Subcutaneous abdominal adipose tissue (tissue), 5 donors: ENCODE data around the gene CA4.

Experiments
- H3K27ac ChIP-seq: one replicate; pipeline ENCODE4 v1.7.0; 2013; ENCODE audit warnings: low read depth, mild to moderate bottlenecking, inconsistent platforms, low read length, moderate library complexity
- H3K27me3 ChIP-seq, 5 donors: one replicate each; pipeline ENCODE4 v1.7.0; 2013; ENCODE audit warnings: low read length in 5 of 5, inconsistent platforms in 1 of 5; ENCODE audit not compliant: control insufficient read depth in 5 of 5, insufficient read depth in 4 of 5
- H3K36me3 ChIP-seq, 5 donors: one replicate each; pipeline ENCODE4 v1.7.0; 2013; ENCODE audit warnings: low read length in 5 of 5; ENCODE audit not compliant: control insufficient read depth in 5 of 5, insufficient read depth in 5 of 5
- H3K4me1 ChIP-seq, 5 donors: one replicate each; pipeline ENCODE4 v1.7.0; 2013; ENCODE audit warnings: low read length in 5 of 5, mild to moderate bottlenecking in 3 of 5, moderate library complexity in 1 of 5; ENCODE audit not compliant: control insufficient read depth in 5 of 5, insufficient read depth in 5 of 5
- H3K4me3 ChIP-seq, 5 donors: one replicate each; pipeline ENCODE4 v1.7.0; 2013; ENCODE audit warnings: low read length in 5 of 5, low read depth in 1 of 5
- H3K9ac ChIP-seq, 5 donors: one replicate each; pipeline ENCODE4 v1.7.0; 2013; ENCODE audit warnings: low read length in 5 of 5, mild to moderate bottlenecking in 4 of 5, moderate library complexity in 3 of 5
- H3K9me3 ChIP-seq, 5 donors: one replicate each; pipeline ENCODE4 v1.7.0; 2013; ENCODE audit warnings: low read length in 5 of 5; ENCODE audit not compliant: control insufficient read depth in 5 of 5
- donor health status: healthy.
- donor health status: healthy.
- donor health status: healthy.
- donor health status: healthy.
- donor health status: healthy.

Gene CA4

DNA sequence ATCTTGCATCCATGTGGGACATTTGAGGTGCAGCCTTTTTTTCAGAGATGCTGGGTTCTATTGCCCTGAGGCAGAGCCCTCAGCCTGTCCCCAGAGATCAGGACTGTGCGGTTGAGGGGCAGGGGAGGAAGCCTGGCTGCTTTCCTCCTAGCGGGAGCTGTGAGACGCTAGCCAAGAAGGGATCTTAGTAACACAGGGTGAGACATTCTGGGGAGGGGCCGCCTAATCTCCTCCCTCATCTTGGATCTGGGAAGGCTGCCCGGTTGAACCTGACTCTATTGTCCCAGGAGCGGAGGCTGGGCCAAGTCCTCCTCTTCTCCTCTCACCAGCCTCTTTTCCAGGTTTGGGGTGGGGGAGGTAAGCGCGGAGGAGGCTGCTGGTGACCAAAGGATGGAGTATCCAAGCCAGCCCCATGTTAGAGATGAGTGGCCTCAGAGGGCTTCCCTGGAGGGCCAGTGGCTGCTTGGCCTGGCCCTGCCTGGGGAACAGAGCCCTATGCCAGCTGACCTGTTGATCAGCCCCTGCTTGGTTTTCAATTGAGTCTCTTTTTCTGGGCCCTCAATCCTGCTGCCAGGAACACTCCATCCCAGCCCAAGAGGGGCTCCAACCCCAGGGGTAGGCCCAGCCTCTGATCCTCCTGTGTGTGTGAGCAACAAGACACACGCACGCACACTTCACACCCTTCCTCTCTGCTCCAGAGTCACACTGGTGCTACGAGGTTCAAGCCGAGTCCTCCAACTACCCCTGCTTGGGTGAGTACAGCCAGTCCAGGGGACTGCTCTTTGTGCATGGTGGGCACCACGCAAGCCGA is 5.0 kb downstream of the CA4 start:
- Histone ChIP-seq H3K27ac (peak overlapping the region; percentile 48), H3K4me3 (peak overlapping the region in 1 of 5 donors; percentile 15), H3K27me3 (peaks cover 14 to 37% (median 28%) of the 10 kb centered on the region in 5 donors), H3K36me3 (peaks cover 0 to 25% (median 4%) of the 10 kb centered on the region in 5 donors), H3K9ac (no peak overlapping the region), H3K9me3 (no peaks in the 10 kb centered on the region), H3K4me1 (peaks cover 4 to 83% (median 32%) of the 10 kb centered on the region in 5 donors)

DNA sequence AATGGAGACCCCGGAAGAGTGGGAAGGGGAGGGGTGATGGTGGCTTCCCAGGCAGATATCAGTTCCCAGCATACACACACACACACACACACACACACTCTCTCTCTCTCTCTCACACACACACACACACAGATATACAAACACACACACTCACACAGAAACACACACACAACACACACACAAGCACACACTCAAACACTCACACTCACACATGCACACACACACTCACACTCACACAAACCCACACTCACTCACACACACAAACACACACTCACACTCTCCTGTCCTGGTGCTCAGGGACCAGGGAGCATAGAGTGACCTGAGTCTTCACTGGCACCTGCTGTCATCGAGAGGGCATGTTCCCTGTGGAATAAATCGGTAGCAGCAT is 5.6 kb downstream of the CA4 start:
- peak overlapping the region in 1 of 5 donors; percentile 3 for H3K4me3 ChIP-seq
- peaks cover 12 to 33% (median 25%) of the 10 kb centered on the region in 5 donors for H3K27me3 ChIP-seq
- H3K36me3 ChIP-seq, result peaks cover 0 to 25% (median 4%) of the 10 kb centered on the region in 5 donors
- no peak overlapping the region for H3K9ac ChIP-seq
- H3K27ac ChIP-seq, result peak overlapping the region; percentile 48
- H3K4me1 ChIP-seq, result peaks cover 4 to 86% (median 31%) of the 10 kb centered on the region in 5 donors
- no peaks in the 10 kb centered on the region for H3K9me3 ChIP-seq

DNA sequence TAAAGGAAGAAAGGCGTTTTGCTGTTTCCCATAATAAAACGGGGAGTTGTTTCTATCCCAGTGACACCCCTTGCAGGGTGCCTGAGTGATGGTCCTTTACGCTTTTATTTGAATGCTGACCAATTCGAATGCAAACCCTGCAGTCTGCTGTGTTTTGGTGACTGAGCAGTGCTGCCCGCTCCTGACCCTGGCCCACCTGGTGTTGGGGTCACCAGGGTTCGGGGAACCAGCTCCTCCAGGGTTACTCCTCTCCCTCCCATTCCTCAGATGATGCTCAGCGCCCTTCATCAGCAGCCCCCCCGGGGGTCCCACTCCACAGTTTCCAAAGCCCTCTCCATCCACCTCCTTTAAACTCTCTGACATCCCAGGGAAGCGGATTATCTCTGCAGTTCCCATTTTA is 6.0 kb downstream of the CA4 start:
- peak overlapping the region; percentile 48 for H3K27ac ChIP-seq
- H3K27me3 ChIP-seq, result peaks cover 12 to 32% (median 25%) of the 10 kb centered on the region in 5 donors
- no peaks in the 10 kb centered on the region for H3K9me3 ChIP-seq
- peaks cover 4 to 88% (median 32%) of the 10 kb centered on the region in 5 donors for H3K4me1 ChIP-seq
- no peak overlapping the region for H3K9ac ChIP-seq
- H3K4me3 ChIP-seq, result peak overlapping the region in 1 of 5 donors; percentile 3
- H3K36me3 ChIP-seq, result peaks cover 0 to 25% (median 4%) of the 10 kb centered on the region in 5 donors

DNA sequence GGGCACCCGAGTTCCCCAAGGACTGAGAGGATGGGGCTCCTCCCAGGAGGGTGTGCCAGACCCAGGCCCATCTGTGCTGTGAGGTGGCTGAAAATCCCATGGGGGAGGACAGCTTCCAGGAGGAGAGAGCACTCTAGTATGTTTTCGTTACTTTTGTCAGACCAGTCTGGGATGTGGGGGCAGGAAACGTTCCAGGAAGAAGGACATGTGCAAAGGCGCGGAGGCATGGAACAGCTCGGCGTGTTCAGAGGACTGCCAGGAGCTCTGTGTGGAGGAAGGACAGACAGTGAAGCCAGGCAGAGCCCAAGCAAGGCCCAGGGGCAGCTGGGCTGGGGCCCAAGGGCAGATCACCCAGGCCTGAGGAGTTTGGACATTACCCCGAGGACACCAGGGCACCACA is 7.0 kb downstream of the CA4 start:
- H3K27me3 ChIP-seq, result peaks cover 7 to 29% (median 19%) of the 10 kb centered on the region in 5 donors
- H3K4me1 ChIP-seq, result peaks cover 4 to 88% (median 40%) of the 10 kb centered on the region in 5 donors
- peak overlapping the region in 1 of 5 donors; percentile 4 for H3K9ac ChIP-seq
- H3K36me3 ChIP-seq, result peaks cover 0 to 25% (median 4%) of the 10 kb centered on the region in 5 donors
- no peak overlapping the region for H3K4me3 ChIP-seq
- H3K27ac ChIP-seq, result no peak overlapping the region
- no peaks in the 10 kb centered on the region for H3K9me3 ChIP-seq

DNA sequence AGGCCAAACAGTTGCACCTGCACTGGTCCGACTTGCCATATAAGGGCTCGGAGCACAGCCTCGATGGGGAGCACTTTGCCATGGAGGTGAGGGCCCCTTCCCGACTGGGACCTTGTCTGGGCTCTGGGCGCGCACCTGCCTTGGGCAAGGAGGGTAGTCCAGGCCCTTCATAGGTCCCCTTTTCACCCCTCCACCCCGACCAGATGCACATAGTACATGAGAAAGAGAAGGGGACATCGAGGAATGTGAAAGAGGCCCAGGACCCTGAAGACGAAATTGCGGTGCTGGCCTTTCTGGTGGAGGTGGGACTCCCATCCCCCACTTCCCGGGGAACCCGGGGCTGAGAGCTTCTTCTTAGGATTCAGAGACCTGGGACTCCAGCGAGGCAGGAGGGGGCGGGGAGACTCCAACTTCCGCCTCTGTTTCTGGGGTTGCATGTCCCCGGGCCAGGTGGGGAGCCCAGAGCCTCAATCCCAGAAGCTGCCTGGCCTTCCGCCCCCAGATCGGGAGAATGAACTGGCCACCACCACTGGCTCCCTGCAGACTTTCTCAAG is 7.8 kb downstream of the CA4 start:
- no peak overlapping the region for H3K27ac ChIP-seq
- H3K9ac ChIP-seq, result no peak overlapping the region
- H3K27me3 ChIP-seq, result peaks cover 3 to 23% (median 17%) of the 10 kb centered on the region in 5 donors
- peaks cover 5 to 88% (median 49%) of the 10 kb centered on the region in 5 donors for H3K4me1 ChIP-seq
- H3K4me3 ChIP-seq, result no peak overlapping the region
- no peaks in the 10 kb centered on the region for H3K9me3 ChIP-seq
- H3K36me3 ChIP-seq, result peaks cover 0 to 25% (median 4%) of the 10 kb centered on the region in 5 donors

DNA sequence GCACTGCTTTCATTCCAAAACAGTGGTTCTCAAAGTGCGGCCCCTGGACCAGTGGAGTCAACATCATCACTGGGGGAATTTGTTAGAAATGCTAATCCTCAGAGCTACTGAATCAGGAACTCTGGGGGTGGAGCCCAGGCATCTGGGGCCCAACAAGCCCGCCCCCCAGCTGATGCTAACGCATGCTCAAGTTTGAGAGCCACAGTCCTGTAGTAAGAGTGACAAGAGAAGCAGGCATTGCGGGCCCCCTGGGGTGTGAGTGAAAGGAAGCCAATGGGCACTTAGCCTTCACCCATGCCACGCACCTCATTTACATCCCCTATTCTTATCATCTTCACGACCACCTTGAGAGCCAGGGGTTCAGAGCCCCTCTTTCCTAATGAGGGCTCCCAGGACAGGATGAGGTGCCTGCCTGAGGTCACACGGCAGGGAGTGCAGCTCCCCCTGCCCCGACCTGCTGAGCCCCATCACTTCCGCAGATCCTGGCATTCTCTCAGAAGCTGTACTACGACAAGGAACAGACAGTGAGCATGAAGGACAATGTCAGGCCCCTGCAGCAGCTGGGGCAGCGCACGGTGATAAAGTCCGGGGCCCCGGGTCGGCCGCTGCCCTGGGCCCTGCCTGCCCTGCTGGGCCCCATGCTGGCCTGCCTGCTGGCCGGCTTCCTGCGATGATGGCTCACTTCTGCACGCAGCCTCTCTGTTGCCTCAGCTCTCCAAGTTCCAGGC is 9.1 kb downstream of the CA4 start:
- H3K4me3 ChIP-seq, result no peak overlapping the region
- no peak overlapping the region for H3K9ac ChIP-seq
- H3K4me1 ChIP-seq, result peaks cover 4 to 89% (median 49%) of the 10 kb centered on the region in 5 donors
- H3K9me3 ChIP-seq, result no peaks in the 10 kb centered on the region
- H3K36me3 ChIP-seq, result peaks cover 0 to 25% (median 4%) of the 10 kb centered on the region in 5 donors
- H3K27ac ChIP-seq, result no peak overlapping the region
- peaks cover 3 to 18% (median 17%) of the 10 kb centered on the region in 5 donors for H3K27me3 ChIP-seq

DNA sequence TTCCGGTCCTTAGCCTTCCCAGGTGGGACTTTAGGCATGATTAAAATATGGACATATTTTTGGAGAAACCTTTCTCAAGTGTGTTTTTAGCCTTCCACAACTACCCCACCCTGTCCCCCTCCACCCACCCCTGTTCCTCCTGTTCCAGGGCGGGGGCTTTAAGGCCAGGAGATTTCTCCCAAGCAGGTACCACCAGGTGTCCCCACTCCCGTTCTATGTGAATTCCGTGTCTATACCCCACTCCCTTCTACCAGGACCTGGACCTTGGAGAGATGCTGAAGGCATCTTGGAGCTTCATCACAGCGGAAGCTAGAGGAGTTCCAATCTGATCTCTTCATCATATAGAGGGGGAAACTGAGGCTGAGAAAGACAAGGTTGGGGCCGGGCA is 9.7 kb downstream of the CA4 start:
- no peaks in the 10 kb centered on the region for H3K9me3 ChIP-seq
- peaks cover 3 to 18% (median 17%) of the 10 kb centered on the region in 5 donors for H3K27me3 ChIP-seq
- peaks cover 4 to 89% (median 45%) of the 10 kb centered on the region in 5 donors for H3K4me1 ChIP-seq
- H3K9ac ChIP-seq, result no peak overlapping the region
- H3K27ac ChIP-seq, result no peak overlapping the region
- no peak overlapping the region for H3K4me3 ChIP-seq
- H3K36me3 ChIP-seq, result peaks cover 0 to 25% (median 4%) of the 10 kb centered on the region in 5 donors

DNA sequence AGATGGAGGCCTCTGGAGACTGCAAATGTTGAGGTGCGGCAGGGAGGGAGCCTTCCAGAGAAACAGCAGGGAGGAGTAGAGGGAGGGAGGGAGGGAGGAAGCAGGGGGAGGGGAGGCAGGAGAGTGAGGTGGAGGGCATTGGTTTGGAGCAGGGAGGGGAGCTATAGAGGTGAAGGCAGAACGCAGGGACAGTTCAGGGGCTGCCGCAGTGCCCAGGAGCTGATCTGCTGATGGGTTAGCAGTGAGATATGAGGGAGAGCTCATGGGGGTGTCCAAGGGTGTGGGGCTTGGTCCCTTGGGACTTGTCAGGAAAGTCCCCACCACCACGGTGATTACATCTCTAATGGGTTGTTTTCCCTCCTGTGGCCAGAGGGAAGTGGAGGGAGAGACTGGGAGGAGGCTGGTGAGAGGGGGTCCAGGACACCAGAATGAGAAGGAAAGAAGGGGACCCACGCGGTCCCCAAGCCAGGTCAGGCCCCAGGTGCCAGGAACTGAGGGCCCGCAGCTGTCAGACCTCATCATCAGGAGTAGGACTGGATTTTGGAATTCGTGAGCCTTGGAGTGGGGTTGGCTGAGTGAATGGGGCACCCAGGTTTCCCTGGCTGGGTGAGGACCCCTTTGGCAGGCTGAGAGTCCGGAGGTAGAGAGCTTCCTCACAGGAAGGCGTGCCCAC is 11.2 kb downstream of the CA4 start:
- no peaks in the 10 kb centered on the region for H3K9me3 ChIP-seq
- H3K4me1 ChIP-seq, result peaks cover 3 to 84% (median 37%) of the 10 kb centered on the region in 5 donors
- peaks cover 0 to 25% (median 4%) of the 10 kb centered on the region in 5 donors for H3K36me3 ChIP-seq
- H3K9ac ChIP-seq, result no peak overlapping the region
- H3K4me3 ChIP-seq, result no peak overlapping the region
- peak overlapping the region; percentile 69 for H3K27ac ChIP-seq
- H3K27me3 ChIP-seq, result peaks cover 6 to 20% (median 17%) of the 10 kb centered on the region in 5 donors

DNA sequence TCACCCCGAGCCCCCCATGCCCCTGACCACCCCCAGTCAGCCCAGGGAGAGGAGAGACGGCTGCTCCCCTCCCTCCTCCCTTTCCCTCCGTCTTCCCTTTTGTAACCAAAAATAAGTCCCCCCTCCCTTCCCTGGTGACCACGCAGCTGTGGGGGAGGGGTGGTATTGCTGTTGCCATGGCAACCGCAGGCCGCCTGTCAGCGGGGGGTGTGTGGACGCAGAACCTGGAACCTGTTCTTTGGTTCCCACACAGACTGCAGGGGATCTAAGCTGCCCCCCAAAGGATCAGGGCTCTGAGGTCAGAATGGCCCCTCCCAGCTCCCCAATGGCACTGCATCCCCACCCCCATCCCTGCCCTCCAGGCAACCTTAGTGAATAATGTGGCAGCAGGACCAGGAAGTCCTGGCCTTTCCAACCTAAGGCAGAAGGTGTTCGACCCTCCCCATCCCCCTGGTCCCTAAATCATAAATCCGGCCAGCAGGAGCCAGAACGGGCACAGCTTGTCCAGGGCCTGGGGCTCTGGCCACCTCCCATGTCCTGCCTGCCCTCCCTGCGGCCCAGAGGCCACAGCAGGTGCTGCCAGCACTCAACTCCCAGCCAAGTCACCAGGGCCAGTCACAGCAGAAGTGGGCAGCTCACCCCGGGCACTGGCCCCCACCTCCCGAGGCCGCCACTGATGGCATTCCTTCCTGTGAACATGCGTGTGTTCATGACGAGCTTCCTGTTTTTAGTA is 12.0 kb downstream of the CA4 start:
- H3K4me3 ChIP-seq, result no peak overlapping the region
- H3K9me3 ChIP-seq, result no peaks in the 10 kb centered on the region
- H3K36me3 ChIP-seq, result peaks cover 0 to 23% (median 4%) of the 10 kb centered on the region in 5 donors
- H3K4me1 ChIP-seq, result peaks cover 3 to 77% (median 35%) of the 10 kb centered on the region in 5 donors
- H3K9ac ChIP-seq, result no peak overlapping the region
- peak overlapping the region; percentile 69 for H3K27ac ChIP-seq
- H3K27me3 ChIP-seq, result peaks cover 6 to 23% (median 15%) of the 10 kb centered on the region in 5 donors
